ENCODE data around the gene COQ4.
A peak's percentile ranks its signal among the peaks of the same experiment; 100 is the strongest.

The COQ4 gene

DNA sequence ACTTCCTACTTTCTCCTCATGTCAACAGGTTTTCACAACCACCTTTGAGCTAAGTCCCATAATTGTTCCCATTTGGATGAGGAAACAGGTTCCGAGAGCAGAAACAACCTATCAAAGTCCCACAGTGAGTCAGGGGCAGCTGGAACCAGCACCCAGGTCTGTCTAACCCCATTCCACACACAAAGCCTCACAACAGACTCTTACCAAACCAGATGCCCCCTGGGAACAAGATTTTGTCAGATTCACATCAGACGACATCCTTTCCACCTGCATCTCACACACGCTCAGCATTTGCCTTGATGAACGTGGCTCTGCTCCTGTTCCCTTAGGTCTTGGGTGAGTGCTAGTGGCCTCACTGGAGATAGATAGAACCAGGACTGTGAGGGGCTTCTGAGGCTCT is 29.5 kb upstream of the COQ4 start:
- H3K27me3 ChIP-seq = no peaks in the 10 kb centered on the region; the same call in 1 of the 2 replicates
- peak; percentile 27 for DNase-seq
- TF ChIP-seq, protein P1, sequence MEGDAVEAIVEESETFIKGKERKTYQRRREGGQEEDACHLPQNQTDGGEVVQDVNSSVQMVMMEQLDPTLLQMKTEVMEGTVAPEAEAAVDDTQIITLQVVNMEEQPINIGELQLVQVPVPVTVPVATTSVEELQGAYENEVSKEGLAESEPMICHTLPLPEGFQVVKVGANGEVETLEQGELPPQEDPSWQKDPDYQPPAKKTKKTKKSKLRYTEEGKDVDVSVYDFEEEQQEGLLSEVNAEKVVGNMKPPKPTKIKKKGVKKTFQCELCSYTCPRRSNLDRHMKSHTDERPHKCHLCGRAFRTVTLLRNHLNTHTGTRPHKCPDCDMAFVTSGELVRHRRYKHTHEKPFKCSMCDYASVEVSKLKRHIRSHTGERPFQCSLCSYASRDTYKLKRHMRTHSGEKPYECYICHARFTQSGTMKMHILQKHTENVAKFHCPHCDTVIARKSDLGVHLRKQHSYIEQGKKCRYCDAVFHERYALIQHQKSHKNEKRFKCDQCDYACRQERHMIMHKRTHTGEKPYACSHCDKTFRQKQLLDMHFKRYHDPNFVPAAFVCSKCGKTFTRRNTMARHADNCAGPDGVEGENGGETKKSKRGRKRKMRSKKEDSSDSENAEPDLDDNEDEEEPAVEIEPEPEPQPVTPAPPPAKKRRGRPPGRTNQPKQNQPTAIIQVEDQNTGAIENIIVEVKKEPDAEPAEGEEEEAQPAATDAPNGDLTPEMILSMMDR (IDR thresholded peaks at IDR 0.05; ENCODE audit: low read depth, low read length) = no peak

DNA sequence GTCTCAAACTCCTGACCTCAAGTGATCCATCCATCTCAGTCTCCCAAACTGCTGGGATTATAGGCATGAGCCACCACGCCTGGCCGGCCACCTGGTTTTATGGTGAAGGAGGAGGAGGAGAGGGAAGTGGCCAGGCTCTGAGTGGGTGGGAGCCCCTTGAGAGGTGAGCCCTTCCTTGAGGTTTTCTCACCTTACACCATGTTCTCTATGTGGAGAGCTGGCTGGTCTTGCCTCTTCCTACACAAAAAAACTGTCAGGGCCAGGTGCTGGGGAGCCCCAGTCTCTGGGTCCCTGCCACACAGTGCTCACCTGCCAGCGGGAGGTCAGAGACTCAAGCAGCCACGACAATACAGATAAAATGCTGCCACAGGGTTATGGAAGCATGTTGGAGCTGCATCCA is 28.5 kb upstream of the COQ4 start:
- H3K9me3 ChIP-seq = no peaks in the 10 kb centered on the region
- no peaks in the 10 kb centered on the region for H3K36me3 ChIP-seq
- H3K27me3 ChIP-seq = no peaks in the 10 kb centered on the region; the same call in 1 of the 2 replicates
- H3K4me1 ChIP-seq = no peaks in the 10 kb centered on the region
- DNase-seq = no peak
- H3K4me3 ChIP-seq (ENCODE audit: low read depth, low read length) = no peak overlapping the region
- TF ChIP-seq, protein P1 (IDR thresholded peaks at IDR 0.05; ENCODE audit: low read depth, low read length) = no peak

More for the DNA sequence above, 29.5 kb upstream of the COQ4 start:
- Histone ChIP-seq H3K4me3 (ENCODE audit: low read depth, low read length) (no peak overlapping the region), H3K9me3 (no peaks in the 10 kb centered on the region), H3K4me1 (no peaks in the 10 kb centered on the region), H3K36me3 (no peaks in the 10 kb centered on the region)

DNA sequence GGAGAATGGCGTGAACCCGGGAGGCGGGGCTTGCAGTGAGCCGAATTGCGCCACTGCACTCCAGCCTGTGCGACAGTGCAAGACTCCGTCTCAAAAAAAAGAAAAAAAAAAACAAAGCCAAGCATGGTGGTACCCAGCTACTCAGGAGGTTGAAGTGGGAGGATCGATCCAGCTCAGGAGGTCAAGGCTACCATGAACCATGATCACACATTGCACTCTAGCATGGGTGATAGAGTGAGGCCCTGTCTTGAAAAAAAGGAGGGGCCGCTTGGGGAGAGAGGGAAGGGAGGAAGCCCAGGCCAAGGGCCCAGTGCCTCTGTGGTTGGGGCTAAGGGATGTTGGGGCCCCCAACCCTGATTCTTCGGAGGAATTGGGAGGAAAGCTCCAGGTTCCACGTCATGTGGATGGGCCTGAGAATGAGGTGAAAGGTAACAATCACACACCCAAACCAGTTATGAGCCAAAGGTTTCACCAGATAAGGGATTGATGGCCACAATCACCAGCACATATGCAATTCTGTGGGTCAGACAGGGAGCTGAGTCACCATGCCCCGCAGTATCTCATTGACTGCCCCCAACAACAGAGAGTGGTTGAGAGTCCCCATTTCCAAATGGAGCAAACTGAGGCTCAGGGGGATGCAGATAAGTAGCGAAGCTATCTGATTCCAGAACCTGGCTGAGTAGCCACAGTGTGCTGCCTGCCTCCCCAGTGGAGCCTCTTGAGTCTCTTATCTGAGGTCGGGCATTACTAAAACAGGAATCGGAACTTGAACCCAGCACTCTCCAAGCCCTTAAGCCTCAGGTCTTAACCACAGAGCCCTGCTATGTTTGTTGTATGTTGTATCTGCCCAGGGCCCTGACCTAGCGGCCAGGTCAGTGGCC is 26.1 kb upstream of the COQ4 start:
- Histone ChIP-seq H3K4me3 (ENCODE audit: low read depth, low read length) (no peak overlapping the region), H3K4me1 (no peaks in the 10 kb centered on the region), H3K27me3 (no peaks in the 10 kb centered on the region; the same call in 1 of the 2 replicates), H3K36me3 (no peaks in the 10 kb centered on the region), H3K9me3 (no peaks in the 10 kb centered on the region)
- DNase-seq = no peak
- TF ChIP-seq, protein P1 (IDR thresholded peaks at IDR 0.05; ENCODE audit: low read depth, low read length) = no peak

DNA sequence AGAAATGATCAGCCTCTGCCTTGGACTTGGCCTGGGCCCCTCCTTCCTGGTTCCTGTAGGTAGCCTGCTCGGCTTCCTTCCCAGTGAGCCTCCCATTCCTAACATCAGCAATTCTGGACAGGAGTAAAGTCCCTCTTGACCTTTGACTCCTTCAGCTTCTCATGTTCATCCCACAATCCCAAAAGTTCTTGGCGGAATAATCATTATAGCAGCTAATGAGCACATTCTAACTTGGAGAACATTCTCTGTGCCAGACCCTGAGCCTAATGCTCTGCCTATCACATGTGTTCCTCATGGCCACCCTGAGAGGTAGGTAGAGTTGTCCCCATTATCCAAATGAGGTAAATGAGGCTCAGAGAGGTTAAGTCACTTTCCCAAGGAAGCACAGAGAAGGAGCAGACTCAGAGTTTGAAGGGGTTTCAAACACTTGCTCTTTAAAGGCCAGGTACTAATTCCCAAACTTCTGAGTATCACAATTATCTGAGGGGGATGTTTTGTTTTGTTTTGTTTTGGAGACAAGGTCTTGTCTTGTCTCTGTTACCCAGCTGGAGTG is 25.3 kb upstream of the COQ4 start:
- no peaks in the 10 kb centered on the region for H3K36me3 ChIP-seq
- H3K9me3 ChIP-seq = no peaks in the 10 kb centered on the region
- H3K4me1 ChIP-seq = no peaks in the 10 kb centered on the region
- no peaks in the 10 kb centered on the region; the same call in 1 of the 2 replicates for H3K27me3 ChIP-seq
- DNase-seq = no peak
- TF ChIP-seq, protein P1 (IDR thresholded peaks at IDR 0.05; ENCODE audit: low read depth, low read length) = no peak
- H3K4me3 ChIP-seq (ENCODE audit: low read depth, low read length) = no peak overlapping the region

DNA sequence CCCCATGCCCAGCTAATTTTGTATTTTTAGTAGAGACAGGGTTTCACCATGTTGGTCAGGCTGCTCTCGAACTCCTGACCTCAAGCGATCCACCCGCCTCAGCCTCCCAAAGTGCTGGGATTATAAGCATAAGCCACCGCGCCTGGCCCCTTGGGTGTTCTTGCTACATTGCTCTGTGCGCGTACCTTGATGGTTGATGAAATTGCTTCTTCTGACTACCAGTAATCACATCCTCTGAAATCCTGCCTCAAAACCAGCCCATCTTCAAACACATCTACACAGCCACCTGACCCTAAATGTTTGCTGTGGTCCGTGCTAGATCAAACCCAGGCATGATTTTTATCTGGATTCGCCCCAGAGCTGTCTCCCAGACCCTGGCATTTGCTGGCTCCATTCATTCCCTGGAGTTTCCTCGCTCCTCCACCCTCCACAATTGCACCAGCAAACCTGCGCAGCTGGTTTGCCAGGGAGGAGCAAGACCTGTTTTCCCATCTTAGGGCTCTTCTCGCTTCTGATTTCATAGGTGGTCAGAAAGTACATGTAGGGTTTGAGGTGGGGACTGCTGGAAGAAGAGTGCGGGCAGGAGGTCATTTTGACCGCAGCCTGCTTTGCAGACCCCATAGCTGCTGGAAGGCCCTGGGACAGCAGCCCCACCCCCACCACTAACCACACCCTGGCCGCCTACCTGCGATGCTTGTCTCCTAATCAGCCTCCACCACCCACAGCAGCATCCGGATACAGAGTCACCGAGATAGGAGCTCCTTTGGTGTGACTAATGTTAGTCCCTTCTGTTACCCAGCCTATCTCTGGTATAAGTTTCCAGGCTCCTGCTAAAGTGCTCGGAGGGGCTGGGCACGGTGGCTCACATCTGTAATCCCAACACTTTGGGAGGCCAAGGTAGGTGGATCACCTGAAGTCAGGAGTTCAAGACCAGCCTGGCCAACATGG is 23.8 kb upstream of the COQ4 start:
- H3K4me3 ChIP-seq (ENCODE audit: low read depth, low read length) = no peak overlapping the region
- no peak for DNase-seq
- H3K36me3 ChIP-seq = no peaks in the 10 kb centered on the region
- H3K4me1 ChIP-seq = no peaks in the 10 kb centered on the region
- TF ChIP-seq, protein P1 (IDR thresholded peaks at IDR 0.05; ENCODE audit: low read depth, low read length) = no peak
- no peaks in the 10 kb centered on the region; the same call in 1 of the 2 replicates for H3K27me3 ChIP-seq
- no peaks in the 10 kb centered on the region for H3K9me3 ChIP-seq

Data from BE2C (cell line).